T-helper 1 cell treated with Interleukin-12 subunit alpha and Interleukin-12 subunit beta and Interleukin-4 antibody, amounts not matched to agents 30 ng/mL and 1 ng/mL, for 36 hours (primary cell): ENCODE measurements around the gene FAM168A. TPM values are rescaled to one million over a fixed set of nuclear protein-coding genes. Genes with fewer than 3 reads are reported as not detected.

Source experiments
- intact Hi-C: fragments of 100-400 bp; cut with micrococcal nuclease; formaldehyde crosslinking; loops from one replicate; pipeline ENCODE4 v1.15.1; 2024
- total RNA-seq: library from RNA; stranded (reverse); gene quantifications from 2 replicates; pipeline ENCODE4 v1.2.3, GENCODE V29; 2022

FAM168A gene
- total RNA-seq, 1 donor from 2014 or later = 29.4 TPM

- intact Hi-C loops = no loop called here
Observed at GRCh38 chr11:73404506-73405145, 193.3 kb downstream of the FAM168A start.

- intact Hi-C loops = no loop called here
Observed at GRCh38 chr11:73404048-73404447, 193.9 kb downstream of the FAM168A start.

GRCh38 chr11:73403541-73403940 is 194.4 kb downstream of the FAM168A start:
- intact Hi-C loops = no loop called here

- intact Hi-C loops = loop anchor here (1.0 kb wide), 1 partner anchor 258 kb away; no protein-coding TSS in a partner anchor
Observed at GRCh38 chr11:73402834-73403185, 195.1 kb downstream of the FAM168A start.

- intact Hi-C loops = loop anchor here (1.0 kb wide), 1 partner anchor 259 kb away; no protein-coding TSS in a partner anchor
Observed at GRCh38 chr11:73401924-73402833, 195.7 kb downstream of the FAM168A start.

- intact Hi-C loops = no loop called here
Observed at GRCh38 chr11:73401217-73401923, 196.5 kb downstream of the FAM168A start.

GRCh38 chr11:73400293-73400692 is 197.6 kb downstream of the FAM168A start:
- intact Hi-C loops = no loop called here

GRCh38 chr11:73399636-73400035 is 198.3 kb downstream of the FAM168A start:
- intact Hi-C loops = no loop called here

GRCh38 chr11:73399159-73399590 is 198.7 kb downstream of the FAM168A start:
- intact Hi-C loops = no loop called here

- intact Hi-C loops = no loop called here
Observed at GRCh38 chr11:73398721-73399120, 199.2 kb downstream of the FAM168A start.

GRCh38 chr11:73398132-73398526 is 199.8 kb downstream of the FAM168A start:
- intact Hi-C loops = no loop called here

- intact Hi-C loops = no loop called here
Observed at GRCh38 chr11:73397468-73398131, 200.3 kb downstream of the FAM168A start.

- intact Hi-C loops = no loop called here
Observed at GRCh38 chr11:73396985-73397384, 200.9 kb downstream of the FAM168A start.

- intact Hi-C loops = no loop called here
Observed at GRCh38 chr11:73396251-73396930, 201.5 kb downstream of the FAM168A start.

- intact Hi-C loops = no loop called here
Observed at GRCh38 chr11:73395297-73396208, 202.4 kb downstream of the FAM168A start.

GRCh38 chr11:73394416-73395296 is 203.3 kb downstream of the FAM168A start:
- intact Hi-C loops = no loop called here

- intact Hi-C loops = loop anchor here (1.0 kb wide), 4 partner anchors 8 to 86 kb away; partner anchors contain the start of gene RELT
Observed at GRCh38 chr11:73393479-73394415, 204.2 kb downstream of the FAM168A start.
